Measurements from ENCODE around the gene CHRND.

Gene CHRND

GRCh38 chr2:232512602-232513001 is 13.4 kb upstream of the CHRND start:
- no peak overlapping the region for H3K27ac ChIP-seq
- no peak for TF ChIP-seq CTCF (conservative IDR thresholded peaks at IDR 0.05)

- no peak overlapping the region for H3K27ac ChIP-seq
- no peak for TF ChIP-seq CTCF (conservative IDR thresholded peaks at IDR 0.05)
These were observed 12.6 kb upstream of the CHRND start for GRCh38 chr2:232513353-232513752.

GRCh38 chr2:232515639-232516038 is 10.3 kb upstream of the CHRND start:
- no peak for TF ChIP-seq CTCF (conservative IDR thresholded peaks at IDR 0.05)
- no peak overlapping the region for H3K27ac ChIP-seq

- no peak overlapping the region for H3K27ac ChIP-seq
- no peak for TF ChIP-seq CTCF (conservative IDR thresholded peaks at IDR 0.05)
These were observed 9.4 kb upstream of the CHRND start for GRCh38 chr2:232516551-232516950.

- no peak overlapping the region for H3K27ac ChIP-seq
- TF ChIP-seq CTCF (conservative IDR thresholded peaks at IDR 0.05), result no peak
These were observed 7.1 kb upstream of the CHRND start for GRCh38 chr2:232518844-232519243.

- no peak for TF ChIP-seq CTCF (conservative IDR thresholded peaks at IDR 0.05)
- H3K27ac ChIP-seq, result no peak within 1 kb of the TSS
These were observed 6.2 kb upstream of the CHRND start, which contains the start of gene PRSS56 for GRCh38 chr2:232519581-232520438. Gene PRSS56, plus strand, starts transcription at chr2:232520388. Its CDS starts 211 bp downstream, at chr2:232520599.

GRCh38 chr2:232520489-232520888 is 5.5 kb upstream of the CHRND start:
- TF ChIP-seq CTCF (conservative IDR thresholded peaks at IDR 0.05), result no peak
- no peak overlapping the region for H3K27ac ChIP-seq
